Kidney epithelial cell (primary cell): ENCODE measurements around the gene STIM1. TPM values are rescaled to one million over a fixed set of nuclear protein-coding genes. Genes with fewer than 3 reads are reported as not detected.

Experiments used
- DNase-seq: peaks from one replicate; pipeline ENCODE4 v3.0.0-alpha.2; 2010; ENCODE audit warnings: low read depth
- H3K27me3 ChIP-seq: 2 replicates; pipeline ENCODE4 v1.6.0; 2011; ENCODE audit warnings: low read length; ENCODE audit not compliant: control insufficient read depth, insufficient read depth
- H3K36me3 ChIP-seq: 2 replicates; pipeline ENCODE4 v1.5.1; 2011; ENCODE audit warnings: low read length; ENCODE audit not compliant: control insufficient read depth, insufficient read depth
- H3K4me3 ChIP-seq: 2 replicates; pipeline ENCODE4 v1.5.1; 2011; ENCODE audit warnings: low read depth, mild to moderate bottlenecking, control low read depth, low read length
- CTCF ChIP-seq: IDR thresholded peaks from 2 replicates; pipeline ENCODE4 v1.5.1; 2011; ENCODE audit warnings: mild to moderate bottlenecking, moderate library complexity, low read length, control low read depth, inconsistent platforms; ENCODE audit not compliant: insufficient read depth, poor library complexity, severe bottlenecking
- total RNA-seq: library from RNA; depleted of rRNA; stranded (reverse); fragments of >200 nt; gene quantifications from 2 replicates; pipeline ENCODE4 v1.2.3, GENCODE V29; 2015

Gene STIM1
- total RNA-seq, 1 donor from 2014 or later = 25.4 TPM

- Histone ChIP-seq H3K4me3 (no peak overlapping the region), H3K27me3 (no peaks in the 10 kb centered on the region), H3K36me3 (no peaks in the 10 kb centered on the region)
- no peak for TF ChIP-seq CTCF
- DNase-seq = no peak
Measured at GRCh38 chr11:4098026-4098621, 242.7 kb downstream of the STIM1 start.

GRCh38 chr11:4102711-4103110, 247.2 kb downstream of the STIM1 start:
- DNase-seq = no peak
- no peaks in the 10 kb centered on the region for H3K36me3 ChIP-seq
- H3K4me3 ChIP-seq = no peak overlapping the region
- H3K27me3 ChIP-seq = no peaks in the 10 kb centered on the region
- no peak for TF ChIP-seq CTCF

- TF ChIP-seq CTCF = no peak
- no peak for DNase-seq
Measured at GRCh38 chr11:4103269-4103668, 247.8 kb downstream of the STIM1 start.

GRCh38 chr11:4105916-4106315, 250.5 kb downstream of the STIM1 start:
- H3K27me3 ChIP-seq = no peaks in the 10 kb centered on the region
- H3K36me3 ChIP-seq = no peaks in the 10 kb centered on the region
- H3K4me3 ChIP-seq = no peak overlapping the region
- TF ChIP-seq CTCF = no peak
- no peak for DNase-seq

More at GRCh38 chr11:4103269-4103668, 247.8 kb downstream of the STIM1 start:
- no peaks in the 10 kb centered on the region for H3K36me3 ChIP-seq
- no peaks in the 10 kb centered on the region for H3K27me3 ChIP-seq
- no peak overlapping the region for H3K4me3 ChIP-seq

- no peak for DNase-seq
- TF ChIP-seq CTCF = no peak
- Histone ChIP-seq H3K36me3 (no peaks in the 10 kb centered on the region), H3K4me3 (no peak overlapping the region), H3K27me3 (no peaks in the 10 kb centered on the region)
Measured at GRCh38 chr11:4111834-4112233, 256.4 kb downstream of the STIM1 start.

GRCh38 chr11:4115128-4115527, 259.7 kb downstream of the STIM1 start:
- no peak for TF ChIP-seq CTCF
- H3K36me3 ChIP-seq = no peaks in the 10 kb centered on the region

More at GRCh38 chr11:4115128-4115527, 259.7 kb downstream of the STIM1 start:
- Histone ChIP-seq H3K4me3 (no peak overlapping the region), H3K27me3 (no peaks in the 10 kb centered on the region)
- DNase-seq = no peak
